ENCODE results near the gene MAEL. TPM values are rescaled to one million over a fixed set of nuclear protein-coding genes. Genes with fewer than 3 reads are reported as not detected.

Gene MAEL
- total RNA-seq, 1 donor from 2014 or later = 0.33 TPM

- H3K27me3 ChIP-seq (ENCODE audit: control insufficient read depth, insufficient read depth, low read length) = no peaks in the 10 kb centered on the region
Measured at GRCh38 chr1:167059809-167060107, 70.7 kb downstream of the MAEL start.

GRCh38 chr1:167060141-167061072, 71.3 kb downstream of the MAEL start:
- no peak overlapping the region for H3K4me3 ChIP-seq (ENCODE audit: low read depth, low read length)
- H3K27me3 ChIP-seq (ENCODE audit: control insufficient read depth, insufficient read depth, low read length) = no peaks in the 10 kb centered on the region
- DNase-seq (ENCODE audit: low read depth) = no peak
- H3K36me3 ChIP-seq (ENCODE audit: control insufficient read depth, insufficient read depth, low read length) = no peaks in the 10 kb centered on the region
- peak; percentile 17 for TF ChIP-seq CTCF (IDR thresholded peaks at IDR 0.05; ENCODE audit: insufficient read depth, low read length, poor library complexity, severe bottlenecking)

More at GRCh38 chr1:167059809-167060107, 70.7 kb downstream of the MAEL start:
- TF ChIP-seq CTCF (IDR thresholded peaks at IDR 0.05; ENCODE audit: insufficient read depth, low read length, poor library complexity, severe bottlenecking) = no peak
- H3K36me3 ChIP-seq (ENCODE audit: control insufficient read depth, insufficient read depth, low read length) = no peaks in the 10 kb centered on the region
- no peak for DNase-seq (ENCODE audit: low read depth)
- H3K4me3 ChIP-seq (ENCODE audit: low read depth, low read length) = no peak overlapping the region

GRCh38 chr1:167061073-167061464, 72.0 kb downstream of the MAEL start:
- no peak for DNase-seq (ENCODE audit: low read depth)
- H3K4me3 ChIP-seq (ENCODE audit: low read depth, low read length) = no peak overlapping the region
- no peaks in the 10 kb centered on the region for H3K27me3 ChIP-seq (ENCODE audit: control insufficient read depth, insufficient read depth, low read length)
- TF ChIP-seq CTCF (IDR thresholded peaks at IDR 0.05; ENCODE audit: insufficient read depth, low read length, poor library complexity, severe bottlenecking) = no peak
- no peaks in the 10 kb centered on the region for H3K36me3 ChIP-seq (ENCODE audit: control insufficient read depth, insufficient read depth, low read length)

- no peak for DNase-seq (ENCODE audit: low read depth)
- no peak overlapping the region for H3K4me3 ChIP-seq (ENCODE audit: low read depth, low read length)
- H3K36me3 ChIP-seq (ENCODE audit: control insufficient read depth, insufficient read depth, low read length) = no peaks in the 10 kb centered on the region
- TF ChIP-seq CTCF (IDR thresholded peaks at IDR 0.05; ENCODE audit: insufficient read depth, low read length, poor library complexity, severe bottlenecking) = no peak
- no peaks in the 10 kb centered on the region for H3K27me3 ChIP-seq (ENCODE audit: control insufficient read depth, insufficient read depth, low read length)
Measured at GRCh38 chr1:167064621-167065020, 75.5 kb downstream of the MAEL start.

- TF ChIP-seq CTCF (IDR thresholded peaks at IDR 0.05; ENCODE audit: insufficient read depth, low read length, poor library complexity, severe bottlenecking) = no peak
- no peak for DNase-seq (ENCODE audit: low read depth)
- Histone ChIP-seq H3K4me3 (ENCODE audit: low read depth, low read length) (no peak overlapping the region), H3K27me3 (ENCODE audit: control insufficient read depth, insufficient read depth, low read length) (no peaks in the 10 kb centered on the region), H3K36me3 (ENCODE audit: control insufficient read depth, insufficient read depth, low read length) (no peaks in the 10 kb centered on the region)
Measured at GRCh38 chr1:167065471-167065870, 76.4 kb downstream of the MAEL start.

Measured in kidney epithelial cell (primary cell).